ENCODE results near the gene TESK1.
"Not testable (repeated sequence)": the region's sequence is repeated elsewhere in the genome, so short reads cannot be mapped to it uniquely, and the experiment has no call there.

The TESK1 gene

DNA sequence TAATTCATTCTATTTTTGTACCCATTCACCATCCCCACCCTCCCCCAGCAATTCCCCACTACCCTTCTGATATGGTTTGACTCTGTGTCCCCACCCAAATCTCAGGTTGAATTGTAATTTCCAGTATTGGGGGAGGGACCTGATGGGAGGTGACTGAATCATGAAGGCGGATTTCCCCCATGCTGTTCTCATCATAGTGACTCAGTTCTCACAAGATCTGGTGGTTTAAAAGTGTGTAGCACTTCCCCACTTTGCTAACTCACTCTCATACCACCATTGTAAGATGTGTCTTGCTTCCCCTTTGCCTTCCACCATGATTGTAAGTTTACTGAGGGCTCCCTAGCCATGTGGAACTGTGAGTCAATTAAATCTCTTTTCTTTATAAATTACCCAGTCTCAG is 25.9 kb upstream of the TESK1 start:
- DNase-seq (ENCODE audit: low read depth in 2 of 2) = no peak

DNA sequence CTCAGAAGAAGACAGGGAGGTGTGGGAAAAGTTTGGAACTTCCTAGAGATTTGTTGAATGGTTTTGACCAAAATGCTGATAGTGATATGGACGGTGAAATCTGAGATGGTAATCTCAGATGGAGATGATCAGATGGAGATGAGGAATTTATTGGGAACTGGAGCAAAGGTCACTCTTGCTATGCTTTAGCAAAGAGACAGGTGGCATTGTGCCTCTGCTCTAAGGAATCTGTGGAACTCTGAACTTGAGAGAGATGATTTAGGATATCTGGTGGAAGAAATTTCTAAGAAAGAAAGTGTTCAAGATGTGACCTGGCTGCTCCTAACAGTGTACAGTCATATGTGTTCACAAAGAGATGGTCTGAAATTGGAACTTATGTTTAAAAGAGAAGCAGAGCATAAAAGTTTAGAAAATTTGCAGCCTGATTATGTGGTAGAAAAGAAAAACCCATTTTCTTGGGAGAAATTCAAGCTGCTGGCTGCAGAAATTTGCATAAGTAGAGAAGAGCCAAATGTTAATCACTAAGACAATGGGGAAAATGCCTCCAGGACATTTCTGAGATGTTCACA is 25.3 kb upstream of the TESK1 start:
- not testable (repeated sequence) for DNase-seq (ENCODE audit: low read depth in 2 of 2)

DNA sequence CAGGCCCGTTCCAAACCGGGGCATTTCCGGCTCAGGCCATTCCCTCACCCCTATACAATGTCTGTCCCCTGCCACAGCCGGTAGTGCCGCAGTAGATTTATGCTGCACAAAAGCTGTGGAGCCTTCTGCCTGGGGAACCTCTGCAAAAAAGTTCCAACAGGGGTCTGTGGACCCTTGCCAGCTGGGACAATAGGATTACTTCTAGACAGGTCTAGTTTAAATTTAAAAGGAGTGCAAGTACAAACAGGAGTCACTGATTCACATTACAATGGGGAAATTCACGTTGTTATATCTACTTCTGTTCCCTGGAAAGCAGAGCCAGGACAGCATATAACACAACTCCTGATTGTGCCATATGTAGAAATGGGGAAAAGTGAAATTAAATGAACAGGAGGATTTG is 21.5 kb upstream of the TESK1 start:
- DNase-seq (ENCODE audit: low read depth in 2 of 2) = not testable (repeated sequence)

DNA sequence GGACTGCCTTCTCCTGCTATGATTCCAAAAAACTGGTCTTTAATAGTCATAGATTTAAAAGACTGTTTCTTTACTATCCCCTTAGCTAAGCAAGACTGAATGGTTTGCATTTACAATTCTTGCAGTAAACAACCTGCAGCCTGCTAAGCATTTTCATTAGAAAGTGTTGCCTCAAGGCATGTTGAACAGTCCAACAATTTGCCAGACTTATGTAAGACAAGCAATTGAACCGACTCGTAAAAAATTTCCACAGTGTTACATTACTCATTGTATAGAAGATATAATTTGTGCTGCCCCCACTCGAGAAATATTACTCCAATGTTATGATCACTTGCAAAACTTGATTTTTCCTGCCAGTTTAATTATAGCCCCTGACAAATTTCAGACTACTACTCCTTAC is 20.4 kb upstream of the TESK1 start:
- DNase-seq (ENCODE audit: low read depth in 2 of 2) = not testable (repeated sequence)

DNA sequence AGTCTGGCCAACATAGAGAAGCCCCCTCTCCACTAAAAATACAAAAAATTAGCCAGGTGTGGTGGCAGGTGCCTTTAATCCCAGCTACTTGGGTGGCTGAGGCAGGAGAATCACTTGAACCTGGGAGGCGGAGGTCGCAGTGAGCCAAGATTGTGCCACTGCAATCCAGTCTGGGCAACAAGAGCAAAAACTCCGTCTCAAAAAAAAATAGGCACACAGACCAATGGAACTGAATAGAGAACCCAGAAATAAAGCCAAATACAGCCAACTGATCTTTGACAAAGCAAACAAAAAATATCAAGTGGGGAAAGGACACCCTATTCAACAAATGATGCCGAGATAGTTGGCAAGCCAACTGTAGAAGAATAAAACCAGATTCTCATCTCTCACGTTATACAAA is 16.6 kb upstream of the TESK1 start:
- not testable (repeated sequence) for DNase-seq (ENCODE audit: low read depth in 2 of 2)

DNA sequence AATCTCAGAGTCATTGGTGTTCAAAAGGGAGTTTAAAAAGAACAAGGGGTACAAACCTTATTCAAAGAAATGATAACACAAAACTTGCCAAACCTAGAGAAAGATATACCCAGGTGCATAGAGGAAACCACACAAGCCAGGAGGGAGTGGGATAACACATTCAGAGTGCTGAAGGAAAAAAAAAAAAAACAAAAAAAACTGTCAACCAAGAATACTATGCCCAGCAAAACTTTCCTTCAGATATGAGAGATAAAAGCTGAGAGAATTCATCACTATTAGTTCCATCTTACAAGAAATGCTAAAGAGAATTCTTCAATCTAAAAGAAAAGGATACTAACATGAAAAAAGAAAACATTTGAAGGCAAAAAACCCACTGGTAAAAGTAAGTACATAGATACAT is 11.5 kb upstream of the TESK1 start:
- no peak for DNase-seq (ENCODE audit: low read depth in 2 of 2)

DNA sequence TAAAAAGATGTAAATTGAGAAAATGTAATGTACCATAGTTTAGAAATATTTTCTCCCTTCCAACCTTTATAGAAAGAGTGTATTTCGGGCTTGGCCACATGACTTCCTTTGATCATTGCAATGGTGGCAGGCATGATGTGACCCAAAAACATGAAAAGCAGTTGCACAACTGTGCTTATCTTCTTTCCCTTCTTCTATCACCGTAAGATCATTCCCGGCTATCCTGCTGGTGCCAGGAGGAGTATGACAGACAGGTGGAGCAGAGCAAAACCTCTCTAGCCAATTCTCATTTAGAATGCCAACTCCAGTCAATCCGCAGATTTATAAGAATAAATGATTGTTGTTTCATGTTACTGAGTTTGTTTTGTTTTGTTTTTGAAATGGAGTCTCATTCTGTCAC is 10.6 kb upstream of the TESK1 start:
- no peak for DNase-seq (ENCODE audit: low read depth in 2 of 2)

DNA sequence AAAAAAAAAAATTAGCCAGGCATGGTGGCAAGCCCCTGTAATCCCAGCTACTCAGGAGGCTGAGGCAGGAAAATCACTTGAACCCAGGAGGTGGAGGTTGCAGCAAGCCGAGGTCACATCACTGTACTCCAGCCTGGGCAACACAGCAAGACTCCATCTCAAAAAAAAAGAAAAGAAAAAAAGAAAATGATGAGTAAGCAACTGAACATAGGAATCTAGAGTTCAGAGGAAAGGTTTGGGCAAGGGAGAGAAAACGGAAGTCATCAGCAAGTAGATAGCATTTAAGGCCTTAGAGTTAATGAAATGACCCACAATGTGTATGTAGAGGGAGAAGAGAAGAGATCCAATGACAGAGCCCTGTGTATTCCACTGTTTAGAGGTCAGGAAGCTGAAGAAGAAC is 8.2 kb upstream of the TESK1 start:
- DNase-seq (ENCODE audit: low read depth in 2 of 2) = not testable (repeated sequence)

DNA sequence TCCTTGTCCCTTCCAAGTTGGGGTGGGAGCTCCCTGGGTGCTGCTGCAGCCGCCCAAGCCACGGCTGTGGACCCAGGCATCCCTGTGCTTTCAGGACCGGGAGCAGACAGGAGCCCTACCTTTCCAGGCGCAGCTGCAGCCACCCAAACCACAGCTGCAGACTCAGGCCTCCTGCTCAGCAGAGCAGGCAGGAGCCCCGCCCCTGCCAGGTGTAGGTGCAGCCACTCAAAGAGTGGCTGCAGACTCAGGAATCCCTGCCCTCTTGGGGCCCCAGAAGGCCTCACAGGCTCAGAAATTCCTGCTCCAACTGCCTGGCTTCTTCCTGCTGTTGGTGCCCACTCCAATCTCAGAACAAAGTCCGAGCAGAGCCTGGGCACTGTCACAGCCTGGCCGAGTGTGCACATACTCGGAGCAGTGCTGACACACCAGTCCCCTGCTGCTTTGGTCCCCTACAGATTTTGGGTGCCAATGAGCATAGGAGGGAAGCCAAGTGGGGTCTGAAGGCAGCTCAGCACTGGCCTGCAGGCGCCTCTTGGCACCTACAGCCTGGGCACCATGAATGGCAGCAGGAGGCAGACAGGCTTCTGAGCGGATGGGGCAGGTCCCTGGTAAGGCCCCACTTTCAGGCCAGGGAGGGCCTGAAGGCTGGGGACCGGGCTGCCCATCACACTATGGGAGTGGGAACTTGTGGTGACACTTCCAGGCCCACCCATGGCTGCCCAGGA is 6.0 kb upstream of the TESK1 start:
- DNase-seq (ENCODE audit: low read depth in 2 of 2) = no peak

DNA sequence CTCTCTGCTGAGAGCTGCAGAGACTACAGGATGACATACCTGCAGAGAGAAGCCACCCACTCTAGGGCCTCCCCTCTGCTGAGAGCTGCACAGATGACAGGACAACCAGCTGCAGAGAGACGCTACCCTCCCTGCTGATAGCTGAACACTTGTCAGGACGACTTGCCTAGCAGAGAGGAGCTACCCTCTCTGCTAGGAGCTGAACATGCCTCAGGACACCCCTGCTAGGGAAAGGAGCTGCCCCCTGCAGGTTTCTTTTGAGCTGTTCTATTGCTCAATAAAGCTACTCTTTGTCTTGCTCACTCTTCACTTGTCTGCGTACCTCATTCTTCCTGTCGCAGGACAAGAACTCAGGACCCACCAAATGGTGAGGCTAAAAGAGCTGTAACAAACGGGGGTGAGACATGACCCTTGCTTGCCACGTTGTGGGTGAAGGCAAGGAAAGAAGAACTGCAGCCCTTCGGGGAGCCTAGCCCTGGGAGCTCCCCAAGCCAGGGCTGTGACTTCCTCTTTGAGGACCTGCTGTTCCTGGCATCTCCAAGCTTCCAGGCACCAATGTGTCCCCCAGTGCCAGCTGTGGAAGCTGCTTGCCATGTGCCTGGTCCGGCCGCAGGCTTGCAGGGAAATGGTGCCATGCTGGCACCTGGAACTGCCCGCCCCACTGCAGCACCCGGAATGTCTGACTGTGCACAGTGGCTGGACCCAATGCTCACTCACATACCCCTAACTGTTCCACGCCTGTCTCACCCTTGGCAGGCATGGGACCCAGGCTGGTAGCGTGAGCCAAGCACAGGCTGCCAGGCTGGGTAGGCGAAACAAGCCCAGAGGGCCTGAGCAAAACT is 5.1 kb upstream of the TESK1 start:
- no peak for DNase-seq (ENCODE audit: low read depth in 2 of 2)

DNA sequence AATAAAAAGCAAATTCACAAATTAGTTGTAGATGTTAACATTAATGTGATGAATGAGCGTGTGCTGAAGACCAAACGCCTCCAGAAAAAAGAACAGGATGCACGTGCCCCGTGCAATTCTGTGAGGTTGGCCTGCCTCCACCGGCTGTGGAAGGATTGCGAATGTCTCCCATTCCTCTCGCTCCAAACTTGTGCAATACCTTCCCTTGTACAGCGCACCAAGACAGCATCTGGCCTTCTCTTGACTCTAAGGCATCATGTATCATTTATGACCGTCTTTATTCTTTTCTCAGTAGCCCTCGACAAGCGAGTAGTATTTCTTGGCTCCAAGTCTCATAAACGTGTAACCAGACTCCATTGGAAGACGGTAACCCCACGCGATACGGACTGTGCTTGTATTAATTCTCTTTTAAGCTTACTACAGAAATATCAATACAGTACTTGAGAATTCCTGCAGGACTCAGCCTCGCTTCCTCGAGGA is 1.5 kb upstream of the TESK1 start:
- DNase-seq (ENCODE audit: low read depth in 2 of 2) = no peak

DNA sequence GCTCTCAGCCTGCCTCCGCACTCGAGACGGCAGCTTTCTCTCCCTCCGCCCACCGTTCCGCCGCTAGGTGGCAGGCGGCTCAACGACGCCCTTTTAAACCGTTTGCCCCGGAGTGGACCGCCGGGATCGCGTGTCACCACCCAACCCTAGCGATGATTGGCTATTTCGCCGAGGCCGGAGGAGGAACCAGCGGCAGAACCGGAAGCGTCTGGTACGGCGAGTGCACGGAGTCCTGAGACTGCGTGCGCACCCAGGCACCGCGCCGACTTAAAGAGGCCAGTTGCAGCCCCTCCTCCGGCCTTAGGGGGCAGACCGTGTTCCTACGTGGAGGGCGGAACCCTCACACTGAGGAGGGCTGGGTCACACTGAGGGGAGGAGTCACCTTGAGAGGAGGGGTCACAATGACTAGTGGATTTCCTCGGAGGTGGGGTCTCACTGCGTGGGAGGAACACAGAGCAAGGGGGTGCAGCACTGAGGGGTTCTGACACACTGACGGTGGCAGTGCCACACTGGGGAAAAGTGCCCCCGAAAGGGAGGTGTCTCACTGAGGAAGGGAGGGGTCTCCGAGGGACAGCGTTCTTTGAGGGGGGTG is 980 bp upstream of the TESK1 start:
- peak; percentile 99 for DNase-seq (ENCODE audit: low read depth in 2 of 2)

DNA sequence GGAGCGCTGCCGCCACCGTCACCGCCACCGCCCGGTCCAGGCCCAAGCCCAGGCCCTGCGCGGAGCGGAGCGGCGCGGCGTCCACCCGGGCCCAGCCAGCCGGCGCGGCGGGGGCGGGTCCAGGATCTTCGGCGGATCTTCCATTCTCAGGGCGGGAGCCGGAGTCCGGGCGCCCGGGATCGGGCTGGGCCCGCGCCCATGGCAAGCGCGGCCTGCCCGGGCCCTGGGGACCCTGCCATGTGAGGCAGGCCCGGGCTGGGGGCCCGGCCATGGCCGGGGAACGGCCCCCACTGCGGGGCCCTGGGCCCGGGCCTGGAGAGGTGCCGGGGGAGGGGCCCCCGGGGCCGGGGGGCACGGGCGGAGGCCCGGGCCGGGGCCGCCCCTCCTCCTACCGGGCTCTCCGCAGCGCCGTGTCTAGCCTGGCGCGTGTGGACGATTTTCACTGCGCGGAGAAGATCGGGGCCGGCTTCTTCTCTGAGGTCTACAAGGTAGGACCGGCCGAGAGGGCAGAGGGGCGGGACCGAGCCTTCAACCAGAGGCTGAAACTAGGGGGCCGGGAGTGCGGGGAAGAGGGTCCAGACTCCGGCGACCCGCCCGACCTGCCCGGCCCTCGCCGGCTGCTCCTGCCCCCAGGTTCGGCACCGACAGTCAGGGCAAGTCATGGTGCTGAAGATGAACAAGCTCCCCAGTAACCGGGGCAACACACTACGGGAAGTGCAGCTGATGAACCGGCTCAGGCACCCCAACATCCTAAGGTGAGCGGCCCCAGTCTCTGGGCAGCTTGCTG is 482 bp downstream of the TESK1 start:
- DNase-seq (ENCODE audit: low read depth in 2 of 2) = no peak

DNA sequence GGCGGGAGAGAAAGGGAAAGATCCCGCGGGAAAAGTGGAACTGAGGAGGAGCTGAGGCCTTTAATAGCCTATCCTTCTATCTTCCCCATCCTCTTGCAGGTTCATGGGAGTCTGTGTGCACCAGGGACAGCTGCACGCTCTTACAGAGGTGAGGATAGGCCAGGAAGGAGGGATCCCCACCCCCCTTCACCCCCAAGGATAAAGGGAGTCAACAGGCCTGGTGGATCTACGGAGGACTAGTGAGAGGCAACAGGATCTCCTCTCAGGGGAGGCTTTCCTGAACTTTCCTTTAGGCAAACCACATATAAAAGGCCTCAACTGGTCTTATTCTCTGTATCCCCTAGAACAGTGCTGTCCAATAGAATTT is 1.1 kb downstream of the TESK1 start:
- DNase-seq (ENCODE audit: low read depth in 2 of 2) = no peak

DNA sequence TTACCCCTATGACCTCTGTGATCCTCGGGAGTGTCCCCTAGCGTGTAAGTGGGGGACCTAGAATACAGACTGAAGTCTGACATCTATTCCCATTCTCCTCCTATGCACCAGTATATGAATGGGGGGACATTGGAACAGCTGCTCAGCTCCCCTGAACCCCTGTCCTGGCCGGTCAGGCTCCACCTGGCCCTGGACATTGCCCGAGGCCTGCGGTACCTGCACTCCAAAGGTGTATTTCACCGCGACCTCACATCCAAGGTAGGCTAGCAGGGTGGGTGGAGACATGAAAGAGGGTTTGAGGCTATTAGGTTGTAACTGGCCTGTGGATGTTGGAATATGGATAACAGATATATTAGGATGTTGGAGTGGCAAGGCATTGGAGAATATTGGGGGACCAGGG is 1.7 kb downstream of the TESK1 start:
- no peak for DNase-seq (ENCODE audit: low read depth in 2 of 2)

DNA sequence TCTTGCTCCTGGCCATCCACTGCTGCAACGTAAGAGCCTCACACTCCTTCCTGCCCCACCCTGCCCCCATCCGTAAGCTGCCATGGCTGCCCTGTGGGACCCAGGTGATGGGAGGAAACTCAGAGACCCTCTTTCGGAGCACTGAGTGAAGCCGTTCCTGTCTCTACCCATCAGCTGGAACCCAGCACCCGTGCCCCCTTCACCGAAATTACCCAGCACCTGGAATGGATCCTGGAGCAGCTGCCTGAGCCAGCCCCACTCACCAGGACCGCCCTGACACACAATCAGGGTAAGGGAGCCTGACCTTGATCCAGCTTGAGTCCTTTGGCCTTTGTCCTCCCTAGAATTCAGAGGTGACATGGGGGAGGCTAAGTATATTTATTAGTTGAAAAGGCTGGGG is 3.2 kb downstream of the TESK1 start:
- DNase-seq (ENCODE audit: low read depth in 2 of 2) = no peak

DNA sequence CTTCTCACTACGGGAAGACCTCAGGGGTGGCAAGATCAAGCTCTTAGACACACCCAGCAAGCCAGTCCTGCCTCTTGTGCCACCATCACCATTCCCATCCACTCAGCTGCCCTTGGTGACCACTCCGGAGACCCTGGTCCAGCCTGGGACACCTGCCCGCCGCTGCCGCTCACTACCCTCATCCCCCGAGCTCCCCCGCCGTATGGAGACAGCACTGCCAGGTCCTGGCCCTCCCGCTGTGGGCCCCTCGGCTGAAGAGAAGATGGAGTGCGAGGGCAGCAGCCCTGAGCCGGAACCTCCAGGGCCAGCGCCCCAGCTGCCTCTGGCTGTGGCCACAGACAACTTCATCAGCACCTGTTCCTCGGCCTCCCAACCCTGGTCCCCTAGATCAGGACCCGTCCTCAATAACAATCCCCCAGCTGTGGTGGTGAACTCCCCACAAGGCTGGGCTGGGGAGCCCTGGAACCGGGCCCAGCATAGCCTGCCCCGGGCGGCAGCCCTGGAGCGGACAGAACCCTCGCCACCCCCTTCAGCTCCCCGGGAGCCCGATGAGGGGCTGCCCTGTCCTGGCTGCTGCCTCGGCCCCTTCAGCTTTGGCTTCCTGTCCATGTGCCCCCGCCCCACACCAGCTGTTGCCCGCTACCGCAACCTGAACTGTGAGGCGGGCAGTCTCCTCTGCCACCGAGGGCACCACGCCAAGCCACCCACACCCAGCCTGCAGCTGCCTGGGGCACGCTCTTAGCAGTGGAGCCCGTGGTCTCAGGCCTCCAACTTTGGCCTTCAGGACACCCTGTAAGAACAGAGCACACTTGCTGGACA is 4.1 kb downstream of the TESK1 start:
- DNase-seq (ENCODE audit: low read depth in 2 of 2) = no peak

DNA sequence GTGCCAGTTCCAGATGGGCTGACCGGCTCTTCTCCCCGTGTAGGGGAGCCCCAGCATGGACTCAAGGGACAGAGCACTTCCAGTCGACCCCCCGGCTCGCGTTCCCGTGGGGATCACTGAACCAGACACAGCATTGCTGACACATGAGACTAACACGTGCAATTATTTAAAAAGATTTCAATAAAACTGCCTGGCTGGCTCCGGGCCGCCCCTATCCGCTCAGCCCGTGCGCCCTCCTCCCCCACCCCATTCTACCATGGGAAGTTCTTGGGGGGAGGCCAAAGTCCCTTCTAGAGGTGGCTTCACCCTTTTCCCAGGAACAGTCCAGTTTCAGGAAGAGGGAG is 4.7 kb downstream of the TESK1 start:
- DNase-seq (ENCODE audit: low read depth in 2 of 2) = no peak

DNA sequence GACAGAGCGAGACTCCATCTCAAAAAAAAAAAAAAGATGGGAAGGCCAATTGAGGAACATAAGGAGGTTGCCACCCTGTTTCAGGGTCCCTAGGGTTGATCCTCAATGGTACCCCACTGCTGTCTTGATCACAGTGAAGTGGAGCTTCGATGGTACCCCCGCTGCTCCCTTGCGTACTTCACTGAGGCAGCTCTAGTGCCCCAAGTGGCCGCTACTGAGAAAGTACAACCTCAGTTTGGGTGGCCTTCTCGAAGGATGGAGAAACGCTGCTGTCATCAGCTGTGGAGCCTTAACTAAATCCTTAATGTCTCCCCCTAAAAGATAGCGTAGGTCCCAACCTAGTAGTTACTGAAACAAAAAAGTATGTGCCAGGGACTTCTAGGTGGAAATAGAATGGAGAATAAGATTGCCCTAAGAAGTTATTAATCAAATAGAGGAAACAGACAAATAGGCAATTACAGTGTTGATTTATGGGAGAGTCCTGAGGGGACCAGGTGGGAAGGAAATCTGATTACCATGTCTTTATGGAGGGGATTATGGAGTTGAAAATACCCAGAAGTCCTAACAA is 6.3 kb downstream of the TESK1 start:
- peak; percentile 26 to 49 for DNase-seq (ENCODE audit: low read depth in 2 of 2)

DNA sequence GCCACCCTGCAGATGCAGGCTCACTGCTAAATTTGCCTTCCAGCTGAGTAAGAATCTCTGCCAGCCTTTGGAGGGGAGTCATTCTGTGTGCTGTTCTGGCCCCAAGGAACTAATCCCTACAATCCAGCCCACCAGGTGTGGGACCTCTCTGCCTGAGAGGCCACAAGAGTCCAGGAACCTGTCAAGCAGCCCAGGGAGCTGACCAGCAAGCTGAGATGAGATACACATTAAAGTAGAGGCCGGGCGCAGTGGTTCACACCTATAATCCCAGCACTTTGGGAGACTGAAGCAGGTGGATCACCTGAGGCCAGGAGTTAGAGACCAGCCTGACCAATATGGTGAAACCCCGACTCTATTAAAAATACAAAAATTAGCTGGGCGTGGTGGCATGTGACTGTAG is 7.0 kb downstream of the TESK1 start:
- not testable (repeated sequence) for DNase-seq (ENCODE audit: low read depth in 2 of 2)

DNA sequence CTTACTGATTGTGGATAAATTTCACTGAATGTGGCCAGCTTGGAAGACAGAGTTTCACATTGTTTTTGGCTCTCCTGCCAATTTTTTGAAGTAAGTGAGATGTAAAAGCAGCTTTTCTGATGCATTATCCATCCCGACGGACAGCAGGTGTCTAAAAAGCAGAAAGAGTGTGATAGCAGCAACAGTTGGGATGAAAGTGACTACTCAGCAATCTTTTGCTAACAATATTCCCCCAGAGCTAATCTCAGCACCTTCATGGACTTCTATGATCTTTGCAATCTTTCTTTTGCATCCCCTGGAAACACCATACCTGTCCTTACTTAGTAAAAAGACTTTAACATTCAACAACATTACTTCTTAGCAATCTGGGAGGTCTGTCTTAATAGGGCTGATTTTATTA is 7.8 kb downstream of the TESK1 start:
- DNase-seq (ENCODE audit: low read depth in 2 of 2) = no peak

Measured in stimulated activated CD8-positive, alpha-beta memory T cell treated with anti-CD3 and anti-CD28 coated beads, Interleukin-7, amount 100 ng/mL, for 4 hours (primary cell).